Urinary bladder (tissue), 4 donors: ENCODE data around the gene CNTNAP2. TPM values are rescaled to one million over a fixed set of nuclear protein-coding genes. Genes with fewer than 3 reads are reported as not detected.
A peak's percentile ranks its signal among the peaks of the same experiment; 100 is the strongest.

Experiments used
- DNase-seq: peaks from one replicate; pipeline ENCODE4 v3.0.0-alpha.2; 2015; ENCODE audit errors: extremely low spot score
- H3K27ac ChIP-seq: one replicate; pipeline ENCODE4 v1.5.1; 2013; ENCODE audit warnings: low read depth, mild to moderate bottlenecking, moderate library complexity
- H3K36me3 ChIP-seq: one replicate; pipeline ENCODE4 v1.6.1; 2013; ENCODE audit warnings: mild to moderate bottlenecking, moderate library complexity; ENCODE audit not compliant: insufficient read depth
- H3K4me1 ChIP-seq: one replicate; pipeline ENCODE4 v1.6.1; 2013; ENCODE audit warnings: mild to moderate bottlenecking, moderate library complexity; ENCODE audit not compliant: insufficient read depth
- H3K4me3 ChIP-seq: one replicate; pipeline ENCODE4 v1.5.1; 2013; ENCODE audit warnings: low read depth, low read length
- WGBS: extraction: QIAGEN DNeasy Blood & Tissue Kit; methylation state at CpG from one replicate; pipeline ENCODE4 v1.1.7; 2013; 5-methylcytosine and 5-hydroxymethylcytosine counted together
- polyA plus RNA-seq: library from polyadenylated mRNA; stranded (reverse); fragments of 200-250 nt; gene quantifications from one replicate; pipeline ENCODE4 v1.2.3, GENCODE V29; 2013
- total RNA-seq: library from RNA; depleted of rRNA; stranded (reverse); fragments of >200 nt; gene quantifications from one replicate; pipeline ENCODE4 v1.2.3, GENCODE V29; 2014
- donor health status: healthy with polysubstance abuse.
- donor health status: healthy.

Gene CNTNAP2
- total and polyA plus RNA-seq, 2 donors: 0.28 to 23.3 TPM

DNA sequence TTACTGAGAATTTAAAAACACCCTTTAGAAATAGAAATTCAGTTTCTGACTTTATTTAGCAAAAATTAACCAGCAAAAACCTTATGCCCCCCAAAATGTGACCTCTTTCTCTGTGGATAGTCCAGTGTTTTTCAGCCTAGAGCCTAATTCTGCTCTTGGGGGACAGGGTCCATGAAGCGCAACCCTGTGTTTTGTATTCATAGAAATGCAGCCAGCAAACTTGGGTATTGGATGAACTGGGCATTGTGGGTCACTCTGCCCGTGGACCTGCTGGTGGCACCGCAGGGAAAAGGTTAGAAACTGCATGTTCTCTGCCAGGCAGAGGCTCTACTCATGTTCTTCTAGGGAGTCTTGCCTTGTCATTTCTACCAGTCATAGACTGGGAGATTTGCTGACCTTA is 1686.5 kb downstream of the CNTNAP2 start:
- 73% methylated on average over 3 of the region's 3 CpGs for WGBS

DNA sequence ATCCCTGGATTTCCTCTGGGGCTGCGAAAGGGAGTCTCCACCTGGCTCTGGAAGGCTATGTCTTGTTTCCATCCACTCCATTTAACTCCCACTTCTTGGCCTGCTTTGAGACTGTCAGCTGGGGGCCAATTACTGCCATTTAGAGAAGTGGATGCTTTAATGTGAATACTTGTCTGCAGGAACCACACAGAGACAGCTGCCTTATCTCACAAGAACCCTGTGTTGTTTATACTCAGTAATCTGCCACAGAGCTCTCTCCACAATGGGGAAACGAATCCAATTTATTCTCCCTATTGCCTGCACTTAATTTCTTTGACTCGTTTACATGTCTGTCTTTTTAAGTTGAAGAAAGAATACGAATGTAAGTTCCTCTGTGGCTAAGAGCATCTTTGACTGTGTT is 1687.0 kb downstream of the CNTNAP2 start:
- Histone ChIP-seq H3K36me3 (no peaks in the 10 kb centered on the region), H3K4me1 (no peaks in the 10 kb centered on the region), H3K4me3 (no peak overlapping the region), H3K27ac (no peak overlapping the region)
- WGBS: 14% methylated on average over 4 of the region's 4 CpGs
- peak; percentile 54 for DNase-seq

More for the DNA sequence above, 1686.5 kb downstream of the CNTNAP2 start:
- H3K4me3 ChIP-seq: no peak overlapping the region
- no peak for DNase-seq
- no peaks in the 10 kb centered on the region for H3K36me3 ChIP-seq
- H3K27ac ChIP-seq: no peak overlapping the region
- H3K4me1 ChIP-seq: no peaks in the 10 kb centered on the region

DNA sequence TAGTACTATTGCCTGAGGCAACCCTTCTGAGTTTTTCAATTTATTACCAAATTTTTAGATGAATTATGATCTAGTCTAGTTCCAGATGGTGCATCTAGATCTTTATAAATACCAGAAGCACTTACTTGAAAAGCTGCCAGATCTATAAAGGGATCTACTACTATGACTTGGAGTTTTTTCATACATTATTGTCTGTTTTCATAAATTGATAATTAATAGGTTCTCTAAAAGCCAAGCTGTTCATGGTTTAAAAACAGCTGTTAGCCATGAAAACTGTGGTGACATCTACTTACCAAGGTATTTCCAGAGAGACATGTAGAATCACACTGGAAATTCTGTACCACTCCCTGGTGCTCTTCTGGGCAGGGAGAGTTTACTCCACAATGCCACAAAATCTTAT is 1687.4 kb downstream of the CNTNAP2 start:
- no peak for DNase-seq
- no peak overlapping the region for H3K27ac ChIP-seq
- H3K4me3 ChIP-seq: no peak overlapping the region
- no peaks in the 10 kb centered on the region for H3K36me3 ChIP-seq
- no peaks in the 10 kb centered on the region for H3K4me1 ChIP-seq

DNA sequence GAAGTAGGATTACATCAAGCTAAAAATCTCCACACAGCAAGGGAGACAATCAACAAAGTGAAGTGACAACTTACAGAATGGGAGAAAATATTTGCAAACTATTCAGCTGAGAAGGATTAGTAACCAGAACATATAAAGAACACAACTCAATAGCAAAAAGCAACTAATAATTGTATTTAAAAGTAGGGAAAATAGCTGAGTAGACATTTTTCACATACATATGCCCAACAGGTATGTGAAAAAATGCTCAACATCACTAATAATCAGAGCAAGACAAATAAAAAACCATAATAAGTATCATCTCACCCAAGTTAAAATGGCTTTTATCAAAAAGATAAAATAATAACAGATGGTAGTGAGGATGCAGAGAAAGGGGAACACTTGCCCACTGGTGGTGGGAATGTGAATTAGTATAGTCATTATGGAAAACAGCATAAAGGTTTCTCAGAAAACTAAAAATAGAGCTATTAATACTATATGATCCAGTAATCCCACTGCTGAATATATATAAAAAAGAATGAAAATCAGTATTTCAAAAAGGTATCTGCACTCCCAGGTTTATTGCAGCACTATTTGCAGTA is 1689.5 kb downstream of the CNTNAP2 start:
- DNase-seq: no peak
- H3K4me1 ChIP-seq: no peaks in the 10 kb centered on the region
- no peak overlapping the region for H3K27ac ChIP-seq
- H3K36me3 ChIP-seq: no peaks in the 10 kb centered on the region
- H3K4me3 ChIP-seq: no peak overlapping the region

DNA sequence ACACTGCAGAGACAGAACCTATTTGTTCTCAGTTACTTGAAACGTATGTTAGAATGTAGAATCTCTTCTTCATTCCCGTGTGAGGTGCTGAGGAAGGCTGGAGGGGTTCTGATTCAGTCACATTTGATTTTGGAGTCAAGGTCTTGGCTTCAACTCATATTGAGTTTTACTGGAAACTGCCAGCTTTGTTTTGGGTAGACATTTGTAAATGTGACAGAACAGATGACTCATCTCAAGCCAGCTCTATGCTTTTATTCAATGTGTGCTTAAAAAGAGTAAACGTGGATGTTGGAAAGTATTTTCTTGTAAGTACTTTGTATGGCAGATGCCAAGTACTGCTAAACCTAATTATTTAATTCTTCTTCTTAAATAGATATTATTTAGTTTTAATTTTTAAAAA is 1693.2 kb downstream of the CNTNAP2 start:
- H3K36me3 ChIP-seq: no peaks in the 10 kb centered on the region
- H3K4me1 ChIP-seq: no peaks in the 10 kb centered on the region
- H3K27ac ChIP-seq: no peak overlapping the region
- 35% methylated on average over 3 of the region's 3 CpGs for WGBS
- H3K4me3 ChIP-seq: no peak overlapping the region
- DNase-seq: no peak

DNA sequence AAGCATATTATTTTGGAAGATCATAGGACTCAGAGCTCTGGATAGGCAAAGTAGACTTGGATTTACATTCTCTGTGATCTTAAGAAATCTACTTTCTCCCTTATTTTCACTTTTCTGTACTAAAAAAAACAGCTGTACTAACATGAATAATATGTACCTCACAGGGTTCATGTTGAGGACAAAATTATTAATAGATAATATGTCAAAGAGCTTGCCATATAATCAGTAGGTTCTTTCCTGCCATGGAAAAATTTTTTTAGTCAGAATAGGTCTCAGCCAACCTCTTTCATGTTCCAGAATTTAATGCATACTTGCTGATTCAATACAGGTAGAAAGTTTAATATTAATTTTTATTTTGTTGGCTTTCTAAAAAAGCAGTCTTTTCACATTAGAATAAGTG is 1693.7 kb downstream of the CNTNAP2 start:
- Histone ChIP-seq H3K36me3 (no peaks in the 10 kb centered on the region), H3K27ac (no peak overlapping the region)
- DNase-seq: no peak

DNA sequence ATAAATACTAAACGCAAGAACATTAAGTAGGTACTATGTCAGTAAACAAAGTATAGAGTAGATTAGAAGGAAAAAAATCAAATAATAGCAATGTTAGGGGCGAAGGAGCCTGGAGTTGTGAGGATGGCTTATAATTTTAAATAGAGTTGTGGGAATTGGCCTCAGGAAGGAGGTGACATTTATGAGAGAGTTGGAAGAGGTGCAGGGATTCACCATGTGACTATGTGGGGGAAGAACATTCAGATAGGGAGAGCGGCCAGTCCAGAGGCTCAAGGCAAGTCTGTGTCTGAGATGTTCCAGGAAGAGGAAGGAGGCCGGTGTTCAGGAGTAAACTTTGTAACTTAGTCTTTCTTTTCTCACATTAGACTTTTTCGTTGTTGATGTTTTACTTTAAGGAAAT is 1695.3 kb downstream of the CNTNAP2 start:
- no peak for DNase-seq
- Histone ChIP-seq H3K4me3 (no peak overlapping the region), H3K36me3 (no peaks in the 10 kb centered on the region), H3K27ac (no peak overlapping the region), H3K4me1 (no peaks in the 10 kb centered on the region)
- 47% methylated on average over 5 of the region's 5 CpGs for WGBS

More for the DNA sequence above, 1693.7 kb downstream of the CNTNAP2 start:
- H3K4me3 ChIP-seq: no peak overlapping the region
- no peaks in the 10 kb centered on the region for H3K4me1 ChIP-seq

DNA sequence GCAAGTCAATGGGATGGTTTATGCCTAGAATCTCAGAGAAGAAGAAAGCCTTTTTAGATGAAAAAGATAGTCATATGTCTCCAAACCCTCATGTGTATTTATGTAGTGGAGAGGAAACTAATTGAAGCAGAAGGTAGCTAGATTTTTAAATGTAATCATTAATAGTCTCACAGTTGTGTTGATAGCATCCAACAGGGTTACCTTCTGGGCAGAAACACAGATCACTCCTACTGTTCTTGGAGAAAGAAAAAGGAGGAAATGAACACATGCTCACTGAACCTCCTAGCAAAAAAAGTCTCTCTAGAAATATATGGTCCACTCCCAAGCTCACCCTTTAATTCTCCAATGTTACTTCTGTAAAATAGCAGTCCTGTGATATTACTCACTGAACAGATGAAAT is 1696.7 kb downstream of the CNTNAP2 start:
- Histone ChIP-seq H3K4me3 (no peak overlapping the region), H3K27ac (no peak overlapping the region), H3K4me1 (no peaks in the 10 kb centered on the region), H3K36me3 (no peaks in the 10 kb centered on the region)
- DNase-seq: no peak

DNA sequence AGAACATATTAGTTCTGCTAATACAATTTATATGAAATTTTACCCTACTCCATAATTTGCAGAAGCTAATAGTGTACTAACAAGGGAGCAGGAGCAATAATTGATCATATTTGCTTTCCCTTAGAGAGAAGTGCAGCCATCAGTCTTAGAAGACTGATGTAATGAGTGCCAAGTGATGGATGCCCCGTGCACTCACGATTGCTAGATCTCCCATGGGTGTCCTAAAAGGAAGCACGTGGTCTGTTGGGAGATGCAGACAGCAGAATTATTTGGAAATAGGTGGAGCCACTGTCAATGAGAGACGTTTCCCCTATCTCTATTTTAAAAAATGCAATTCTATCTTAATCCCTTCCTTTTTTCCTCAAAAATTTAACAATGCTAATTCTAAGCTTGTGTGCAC is 1701.7 kb downstream of the CNTNAP2 start:
- Histone ChIP-seq H3K4me3 (no peak overlapping the region), H3K36me3 (no peaks in the 10 kb centered on the region), H3K4me1 (no peaks in the 10 kb centered on the region), H3K27ac (no peak overlapping the region)
- WGBS: 70% methylated on average over 4 of the region's 4 CpGs
- DNase-seq: no peak

DNA sequence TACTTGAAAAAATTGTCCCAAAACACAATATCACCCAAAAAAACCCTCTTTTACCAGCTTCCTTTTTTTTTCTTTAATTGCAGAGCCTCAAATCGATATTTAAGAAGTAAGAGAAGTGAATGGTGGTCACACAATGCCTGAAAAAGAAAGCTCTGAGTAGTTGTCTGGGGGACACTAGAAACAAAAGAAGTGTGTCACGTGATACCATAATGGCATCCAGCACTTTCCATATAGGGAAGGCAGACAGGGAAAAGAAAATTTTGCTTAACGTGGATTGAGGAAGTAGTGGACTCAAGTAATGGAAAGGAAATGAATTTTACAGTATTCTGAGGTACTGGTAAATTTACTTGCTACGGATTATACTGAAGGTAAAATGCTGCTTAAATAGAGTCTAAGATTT is 1708.1 kb downstream of the CNTNAP2 start:
- Histone ChIP-seq H3K36me3 (no peaks in the 10 kb centered on the region), H3K27ac (no peak overlapping the region), H3K4me1 (no peaks in the 10 kb centered on the region), H3K4me3 (no peak overlapping the region)
- DNase-seq: no peak
- 77% methylated on average over 4 of the region's 4 CpGs for WGBS

DNA sequence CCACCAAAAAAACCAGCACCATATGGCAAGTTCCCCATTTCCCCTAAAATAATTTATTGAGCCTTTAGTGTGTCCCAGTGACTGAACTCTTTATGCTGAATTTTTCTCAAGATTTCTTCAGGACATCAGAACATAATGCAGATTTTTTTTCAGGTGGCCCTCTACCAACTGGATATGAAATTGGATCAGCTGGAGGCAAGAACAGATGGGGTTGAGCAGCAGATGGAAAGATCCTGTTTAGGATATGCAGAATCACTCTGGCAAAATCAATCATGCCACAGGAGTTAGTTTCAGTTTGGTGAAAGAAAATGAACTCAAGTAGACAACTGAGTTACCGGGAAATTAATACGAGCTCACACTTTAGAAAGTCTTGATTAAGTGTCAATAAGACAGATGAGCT is 1712.4 kb downstream of the CNTNAP2 start:
- H3K4me3 ChIP-seq: no peak overlapping the region
- no peaks in the 10 kb centered on the region for H3K4me1 ChIP-seq
- no peak overlapping the region for H3K27ac ChIP-seq
- no peaks in the 10 kb centered on the region for H3K36me3 ChIP-seq
- WGBS: 68% methylated on average over 2 of the region's 2 CpGs
- no peak for DNase-seq

DNA sequence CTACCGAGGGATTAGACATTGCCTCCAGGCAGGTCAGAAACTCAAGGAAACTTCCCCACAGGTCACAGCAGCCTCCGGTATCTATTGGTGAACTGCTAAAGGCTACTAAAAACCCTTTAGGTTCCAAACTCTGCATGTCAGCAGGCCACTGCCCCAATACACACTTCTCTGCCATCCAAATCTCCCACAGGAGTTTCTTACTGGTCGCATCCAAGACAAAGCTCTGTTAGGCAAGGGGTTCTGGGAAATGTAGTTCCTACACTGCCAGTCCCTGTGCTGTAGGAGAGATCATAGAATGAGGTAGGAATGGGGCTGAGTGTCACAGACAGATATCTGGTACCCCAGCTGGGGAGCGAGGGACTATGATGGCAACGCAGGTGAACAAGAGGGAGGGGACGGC is 1717.0 kb downstream of the CNTNAP2 start:
- no peak overlapping the region for H3K27ac ChIP-seq

DNA sequence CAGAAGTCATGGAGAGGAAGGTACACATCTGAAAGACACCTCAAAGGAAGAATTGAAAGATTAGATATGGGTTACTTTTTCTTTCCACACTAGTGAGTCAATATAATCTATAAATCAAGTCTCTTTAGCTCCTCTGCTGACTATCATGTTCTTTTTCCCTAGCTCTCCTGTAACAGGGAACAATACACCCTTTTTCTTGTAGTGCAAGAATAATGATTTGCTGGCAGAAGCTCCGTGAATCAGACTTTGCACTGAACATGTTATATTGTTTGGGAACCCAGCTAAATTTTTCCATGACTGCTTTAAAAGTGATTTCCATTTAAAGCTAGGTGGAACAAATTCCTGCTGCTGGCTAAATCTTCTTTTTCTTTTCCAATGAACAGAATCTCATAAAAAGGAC is 1717.4 kb downstream of the CNTNAP2 start:
- H3K4me1 ChIP-seq: no peaks in the 10 kb centered on the region
- no peaks in the 10 kb centered on the region for H3K36me3 ChIP-seq
- no peak for DNase-seq
- H3K4me3 ChIP-seq: no peak overlapping the region
- WGBS: 35% methylated on average over 1 of the region's 1 CpG
- H3K27ac ChIP-seq: no peak overlapping the region

More for the DNA sequence above, 1717.0 kb downstream of the CNTNAP2 start:
- Histone ChIP-seq H3K36me3 (no peaks in the 10 kb centered on the region), H3K4me1 (no peaks in the 10 kb centered on the region), H3K4me3 (no peak overlapping the region)
- WGBS: 78% methylated on average over 6 of the region's 6 CpGs
- no peak for DNase-seq

DNA sequence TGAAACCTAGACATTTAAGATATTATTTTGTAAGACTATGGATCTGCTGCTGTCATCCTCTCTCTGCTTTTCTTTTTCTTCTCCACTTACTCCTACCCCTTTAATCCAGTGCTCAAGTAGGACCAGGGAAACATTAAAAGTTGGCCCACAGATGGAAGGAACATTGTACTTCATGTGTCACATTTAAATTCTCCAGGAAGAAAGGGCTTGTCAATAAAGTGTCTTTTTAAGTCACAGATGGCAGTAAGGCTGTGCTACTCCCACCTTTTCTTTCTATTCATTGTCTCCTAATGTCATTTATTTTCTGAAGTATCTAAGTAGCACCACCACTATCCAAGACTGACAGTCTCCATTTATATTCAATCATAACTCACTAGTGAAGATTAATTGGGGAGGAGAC is 1736.2 kb downstream of the CNTNAP2 start:
- Histone ChIP-seq H3K4me3 (no peak overlapping the region), H3K36me3 (no peaks in the 10 kb centered on the region), H3K27ac (no peak overlapping the region), H3K4me1 (no peaks in the 10 kb centered on the region)
- no peak for DNase-seq
